ENCODE results near the gene LINC00305.

LINC00305 gene

DNA sequence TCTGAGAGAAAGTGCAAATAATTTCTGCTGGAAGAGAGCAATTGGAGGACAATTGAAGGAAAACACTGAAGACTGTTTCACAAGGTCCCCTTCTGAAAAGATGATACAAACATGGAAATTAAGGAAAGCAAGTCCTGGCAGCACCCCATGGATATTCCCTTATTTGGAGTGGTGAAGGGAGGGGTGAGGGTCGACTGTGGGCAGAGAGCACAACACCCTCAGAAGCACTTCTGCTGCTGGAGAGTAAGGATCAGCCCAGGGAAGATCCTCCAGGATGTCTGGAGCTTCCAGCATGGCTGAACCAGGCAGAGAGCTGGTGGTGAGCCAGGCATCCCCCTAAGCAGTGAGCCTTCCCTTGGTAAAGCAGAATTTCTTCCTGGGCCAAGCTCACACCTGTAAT lies 54.7 kb downstream of the LINC00305 start:
- no peaks in the 10 kb centered on the region for H3K4me1 ChIP-seq (ENCODE audit: insufficient read depth, low read length, poor library complexity, severe bottlenecking)
- no peaks in the 10 kb centered on the region for H3K36me3 ChIP-seq (ENCODE audit: insufficient read depth, low read length)
- no peaks in the 10 kb centered on the region for H3K9me2 ChIP-seq (replicated peaks; ENCODE audit: low read depth, low read length)
- H2AFZ ChIP-seq (ENCODE audit: low read length): no peak overlapping the region
- H4K20me1 ChIP-seq (ENCODE audit: insufficient read depth, low read length, poor library complexity, severe bottlenecking): no peaks in the 10 kb centered on the region
- no peaks in the 10 kb centered on the region for H3K9me3 ChIP-seq (ENCODE audit: insufficient read depth, low read depth, low read length)
- H3K79me2 ChIP-seq (ENCODE audit: insufficient read depth, low read length): no peaks in the 10 kb centered on the region
- no peaks in the 10 kb centered on the region for H3K27me3 ChIP-seq (ENCODE audit: insufficient read depth, low read length, poor library complexity, severe bottlenecking)
- H3K4me2 ChIP-seq (ENCODE audit: low read depth, low read length, poor library complexity, severe bottlenecking): no peak overlapping the region
- no peak overlapping the region for H3K4me3 ChIP-seq (ENCODE audit: low read length, poor library complexity, severe bottlenecking)
- no peak for TF ChIP-seq EZH2phosphoT487 (IDR thresholded peaks at IDR 0.05; ENCODE audit: borderline replicate concordance)
- TF ChIP-seq CTCF (conservative IDR thresholded peaks at IDR 0.05; ENCODE audit: low read length): no peak
- H3K9ac ChIP-seq (ENCODE audit: low read depth, low read length, poor library complexity, severe bottlenecking): no peak overlapping the region
- no peaks in the 10 kb centered on the region for H3F3A ChIP-seq (ENCODE audit: low read depth)

GRCh38 chr18:64091526-64091925 lies 57.4 kb downstream of the LINC00305 start:
- Histone ChIP-seq H3K27me3 (ENCODE audit: insufficient read depth, low read length, poor library complexity, severe bottlenecking) (no peaks in the 10 kb centered on the region), H3K4me2 (ENCODE audit: low read depth, low read length, poor library complexity, severe bottlenecking) (no peak overlapping the region), H3K4me1 (ENCODE audit: insufficient read depth, low read length, poor library complexity, severe bottlenecking) (no peaks in the 10 kb centered on the region), H3F3A (ENCODE audit: low read depth) (no peaks in the 10 kb centered on the region), H4K20me1 (ENCODE audit: insufficient read depth, low read length, poor library complexity, severe bottlenecking) (no peaks in the 10 kb centered on the region), H3K79me2 (ENCODE audit: insufficient read depth, low read length) (no peaks in the 10 kb centered on the region), H3K9me2 (replicated peaks; ENCODE audit: low read depth, low read length) (no peaks in the 10 kb centered on the region), H2AFZ (ENCODE audit: low read length) (no peak overlapping the region), H3K9ac (ENCODE audit: low read depth, low read length, poor library complexity, severe bottlenecking) (no peak overlapping the region), H3K4me3 (ENCODE audit: low read length, poor library complexity, severe bottlenecking) (no peak overlapping the region), H3K36me3 (ENCODE audit: insufficient read depth, low read length) (no peaks in the 10 kb centered on the region), H3K9me3 (ENCODE audit: insufficient read depth, low read depth, low read length) (no peaks in the 10 kb centered on the region)
- TF ChIP-seq CTCF (conservative IDR thresholded peaks at IDR 0.05; ENCODE audit: low read length) (no peak), EZH2phosphoT487 (IDR thresholded peaks at IDR 0.05; ENCODE audit: borderline replicate concordance) (no peak)

- Histone ChIP-seq H3K9me2 (replicated peaks; ENCODE audit: low read depth, low read length) (no peaks in the 10 kb centered on the region), H3K9me3 (ENCODE audit: insufficient read depth, low read depth, low read length) (no peaks in the 10 kb centered on the region), H3K4me3 (ENCODE audit: low read length, poor library complexity, severe bottlenecking) (no peak overlapping the region), H3K79me2 (ENCODE audit: insufficient read depth, low read length) (no peaks in the 10 kb centered on the region), H3K9ac (ENCODE audit: low read depth, low read length, poor library complexity, severe bottlenecking) (no peak overlapping the region), H3F3A (ENCODE audit: low read depth) (no peaks in the 10 kb centered on the region), H3K4me1 (ENCODE audit: insufficient read depth, low read length, poor library complexity, severe bottlenecking) (no peaks in the 10 kb centered on the region), H3K27me3 (ENCODE audit: insufficient read depth, low read length, poor library complexity, severe bottlenecking) (no peaks in the 10 kb centered on the region), H2AFZ (ENCODE audit: low read length) (no peak overlapping the region), H3K36me3 (ENCODE audit: insufficient read depth, low read length) (no peaks in the 10 kb centered on the region), H3K4me2 (ENCODE audit: low read depth, low read length, poor library complexity, severe bottlenecking) (no peak overlapping the region), H4K20me1 (ENCODE audit: insufficient read depth, low read length, poor library complexity, severe bottlenecking) (no peaks in the 10 kb centered on the region)
- no peak for TF ChIP-seq CTCF (conservative IDR thresholded peaks at IDR 0.05; ENCODE audit: low read length)
- no peak for TF ChIP-seq EZH2phosphoT487 (IDR thresholded peaks at IDR 0.05; ENCODE audit: borderline replicate concordance)
These were observed 58.0 kb downstream of the LINC00305 start for GRCh38 chr18:64090876-64091275.
